PC-9 (cell line): ENCODE data around the gene FCN1.

Experiments used
- CTCF ChIP-seq: fragments of 200-600 bp; sonication (generic); conservative IDR thresholded peaks from 2 replicates; pipeline ENCODE4 v1.6.1; 2017; ENCODE audit warnings: mixed run types, antibody characterized with exemption, mild to moderate bottlenecking, moderate library complexity
- EZH2 ChIP-seq: fragments of 200-600 bp; sonication (generic); IDR thresholded peaks from 2 replicates; pipeline ENCODE4 v1.8.0; 2017; ENCODE audit warnings: antibody characterized with exemption, low read depth

GRCh38 chr9:134960701-134961181 lies 43.0 kb upstream of the FCN1 start:
- no peak for TF ChIP-seq CTCF
- TF ChIP-seq EZH2, result no peak
